SHP77 (cell line): ENCODE results near the gene LPIN3.

Experiments used
- DNase-seq, 2 experiments: peaks; one replicate each; lab custom pipeline; 2025; lab: John Stamatoyannopoulos, UW

Gene LPIN3

GRCh38 chr20:41393705-41394066 lies 53.1 kb downstream of the LPIN3 start:
- no peak for DNase-seq

DNA sequence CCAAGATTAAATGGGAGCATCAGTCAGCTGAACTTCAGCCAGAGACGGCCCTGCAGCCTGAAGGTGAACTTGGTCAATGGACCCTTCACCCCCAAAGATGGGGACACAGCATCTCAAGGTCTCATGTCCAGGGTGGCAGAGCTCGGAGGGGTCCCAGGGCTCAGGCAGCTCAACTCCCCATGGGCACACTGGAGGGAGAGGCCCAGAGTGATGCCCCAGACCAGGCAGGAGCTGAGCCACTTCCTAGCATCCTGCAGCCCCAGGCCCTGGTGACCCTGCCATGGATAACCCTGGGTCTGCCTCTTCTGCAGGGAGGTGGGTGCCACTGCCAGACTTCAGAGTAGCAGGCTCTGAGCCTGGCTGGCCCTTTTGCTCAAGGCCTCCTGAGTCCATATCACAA lies 53.5 kb downstream of the LPIN3 start:
- DNase-seq = no peak

- DNase-seq = no peak
Observed at GRCh38 chr20:41394931-41395666, 54.5 kb downstream of the LPIN3 start.

- no peak for DNase-seq
Observed at GRCh38 chr20:41395667-41396664, 55.3 kb downstream of the LPIN3 start.

DNA sequence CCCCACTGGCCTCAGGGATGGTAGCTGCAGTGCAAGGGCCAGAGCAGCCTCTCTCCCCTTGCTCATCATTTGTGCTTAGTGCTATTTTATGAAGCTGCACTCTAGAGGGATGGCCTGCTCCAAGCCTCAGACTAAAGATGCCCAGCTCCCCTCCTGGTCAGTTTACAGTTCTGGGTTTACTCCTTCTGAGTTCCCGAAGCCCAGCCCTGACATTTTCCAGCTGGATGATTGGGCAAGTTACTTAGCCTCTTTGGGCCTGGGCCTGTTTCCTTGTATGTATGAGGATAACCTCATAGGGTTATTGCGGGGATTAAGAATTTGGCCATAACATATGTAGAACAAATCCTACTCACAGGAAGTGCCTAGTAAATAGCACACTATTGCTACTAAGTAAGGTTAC lies 57.8 kb downstream of the LPIN3 start:
- DNase-seq = no peak

GRCh38 chr20:41403604-41404003 lies 63.0 kb downstream of the LPIN3 start:
- DNase-seq = no peak

GRCh38 chr20:41405436-41405835 lies 64.8 kb downstream of the LPIN3 start:
- no peak for DNase-seq

DNA sequence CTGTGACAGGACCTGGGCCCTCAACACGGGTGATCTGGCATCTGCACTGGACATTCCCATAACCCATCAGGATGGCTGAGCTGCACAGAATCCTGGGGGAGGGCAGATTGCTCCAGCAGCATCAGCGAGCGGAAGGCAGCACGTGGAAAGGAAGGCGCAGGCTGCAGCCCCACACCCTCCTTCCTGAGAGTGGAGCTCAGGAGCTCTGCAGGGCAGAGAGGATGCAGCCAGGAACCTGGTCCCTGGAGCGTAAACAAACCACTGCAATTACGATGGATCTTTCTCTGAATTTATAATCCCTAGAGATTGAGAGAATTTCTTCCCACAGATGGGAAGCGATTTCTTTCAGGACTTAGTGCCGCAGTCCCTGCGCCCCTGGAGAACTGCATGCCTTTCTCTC lies 65.7 kb downstream of the LPIN3 start:
- DNase-seq = no peak

- no peak for DNase-seq
Observed at GRCh38 chr20:41406896-41407444, 66.3 kb downstream of the LPIN3 start.

GRCh38 chr20:41407607-41408006 lies 67.0 kb downstream of the LPIN3 start:
- DNase-seq = no peak

DNA sequence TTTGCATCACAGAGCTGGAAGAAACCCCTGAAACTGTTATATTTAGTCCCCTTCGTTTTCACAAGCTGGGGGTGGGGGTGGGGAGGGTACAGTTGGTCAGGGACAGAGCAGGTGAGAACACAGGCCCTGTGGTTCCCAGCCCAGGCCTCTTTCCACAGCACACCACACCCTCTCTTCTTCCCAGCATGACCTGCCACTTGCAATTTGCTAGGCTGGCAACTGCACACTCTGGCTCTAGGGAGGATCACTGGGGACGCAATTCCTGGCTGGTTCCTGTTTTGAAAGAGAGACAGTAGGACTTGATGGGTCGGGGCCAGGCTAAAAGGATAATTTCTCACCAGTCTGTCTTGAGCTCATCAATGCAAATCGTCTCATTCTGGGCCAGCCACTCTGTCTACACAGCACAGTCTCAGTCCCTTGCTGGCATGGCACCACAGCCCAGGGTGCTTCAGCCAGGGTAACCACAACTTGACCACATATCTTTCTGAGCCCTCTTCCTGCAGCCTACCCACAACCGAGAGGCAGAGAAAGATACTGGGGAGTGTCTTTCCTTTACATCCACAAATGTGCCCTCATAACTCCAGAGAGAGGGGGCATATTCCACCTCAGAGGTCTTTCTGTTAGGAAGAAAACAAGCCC lies 67.7 kb downstream of the LPIN3 start:
- DNase-seq = no peak

DNA sequence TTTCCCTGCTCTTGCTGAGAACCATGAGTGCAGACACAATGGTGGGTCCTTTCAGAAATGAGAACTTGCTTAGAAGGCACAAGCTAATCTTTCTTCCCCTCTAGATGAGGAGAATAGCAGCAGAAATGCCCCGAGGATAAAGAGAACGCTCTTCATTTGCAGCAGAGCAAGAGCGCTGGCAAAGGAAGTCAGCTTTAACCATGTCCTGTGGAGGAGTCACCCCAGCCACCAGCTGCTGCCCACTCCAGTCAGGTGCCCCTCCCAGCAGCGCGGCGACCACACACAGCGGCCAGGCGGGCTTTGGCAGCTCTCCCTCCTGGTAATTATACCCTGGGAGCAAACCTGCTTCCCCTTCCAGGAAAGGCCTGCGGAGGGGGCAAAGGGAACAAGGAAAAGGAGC lies 68.4 kb downstream of the LPIN3 start:
- no peak for DNase-seq
